C4-2B (cell line): ENCODE data around the gene TIAM2.

ENCODE experiments used
- ZFX ChIP-seq: fragments of 450-650 bp; IDR thresholded peaks from 2 replicates; pipeline ENCODE4 v1.6.1; 2017
- TF ChIP-seq, protein P1 (sequence below): fragments of 450-650 bp; conservative IDR thresholded peaks from 2 replicates; pipeline ENCODE4 v1.5.1; 2017; ENCODE audit warnings: mild to moderate bottlenecking

DNA sequence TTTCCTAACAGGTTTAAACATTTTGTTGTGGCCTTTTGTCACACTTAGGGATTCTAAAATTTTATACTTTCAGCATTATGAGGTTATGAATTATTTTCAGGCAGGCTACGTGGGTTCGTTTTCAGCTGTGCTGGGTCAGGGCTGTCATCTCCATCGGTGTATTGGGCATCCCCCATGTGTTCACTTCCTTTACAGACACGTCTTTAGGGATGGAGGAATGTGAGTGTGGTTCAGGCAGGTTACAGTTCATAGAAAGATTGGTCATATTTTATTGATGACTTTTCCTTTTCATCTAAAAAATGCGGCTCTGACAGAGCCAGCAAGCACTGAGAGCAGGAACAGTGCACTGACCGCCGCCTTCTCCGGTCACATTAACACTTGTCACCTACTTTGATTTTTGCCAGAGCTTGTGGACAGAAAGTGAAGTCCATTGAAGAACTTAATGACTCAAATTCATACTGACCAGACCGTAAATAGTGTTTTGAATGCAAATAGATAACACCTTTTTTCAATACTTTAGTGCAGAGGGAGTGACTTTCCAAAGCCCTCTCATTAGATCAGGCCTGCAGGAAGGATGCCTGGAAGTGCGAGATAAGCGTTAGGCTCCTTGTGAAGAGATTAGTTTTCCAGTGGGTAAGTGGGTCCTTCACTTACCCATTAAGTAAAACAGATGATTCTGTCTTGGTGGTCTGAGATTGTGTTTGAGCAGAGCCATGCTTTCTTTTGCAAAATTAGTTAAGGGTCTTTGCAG, 113.1 kb downstream of the TIAM2 start:
- TF ChIP-seq, protein P1, sequence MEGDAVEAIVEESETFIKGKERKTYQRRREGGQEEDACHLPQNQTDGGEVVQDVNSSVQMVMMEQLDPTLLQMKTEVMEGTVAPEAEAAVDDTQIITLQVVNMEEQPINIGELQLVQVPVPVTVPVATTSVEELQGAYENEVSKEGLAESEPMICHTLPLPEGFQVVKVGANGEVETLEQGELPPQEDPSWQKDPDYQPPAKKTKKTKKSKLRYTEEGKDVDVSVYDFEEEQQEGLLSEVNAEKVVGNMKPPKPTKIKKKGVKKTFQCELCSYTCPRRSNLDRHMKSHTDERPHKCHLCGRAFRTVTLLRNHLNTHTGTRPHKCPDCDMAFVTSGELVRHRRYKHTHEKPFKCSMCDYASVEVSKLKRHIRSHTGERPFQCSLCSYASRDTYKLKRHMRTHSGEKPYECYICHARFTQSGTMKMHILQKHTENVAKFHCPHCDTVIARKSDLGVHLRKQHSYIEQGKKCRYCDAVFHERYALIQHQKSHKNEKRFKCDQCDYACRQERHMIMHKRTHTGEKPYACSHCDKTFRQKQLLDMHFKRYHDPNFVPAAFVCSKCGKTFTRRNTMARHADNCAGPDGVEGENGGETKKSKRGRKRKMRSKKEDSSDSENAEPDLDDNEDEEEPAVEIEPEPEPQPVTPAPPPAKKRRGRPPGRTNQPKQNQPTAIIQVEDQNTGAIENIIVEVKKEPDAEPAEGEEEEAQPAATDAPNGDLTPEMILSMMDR = no peak
- no peak for TF ChIP-seq ZFX
